Right lobe of liver (tissue), 4 donors: ENCODE results near the gene MPDZ.

Source experiments
- POLR2A ChIP-seq: fragments of 450-650 bp; IDR thresholded peaks from one replicate; pipeline ENCODE4 v1.6.1; 2017; ENCODE audit warnings: antibody characterized with exemption, mild to moderate bottlenecking
- TF ChIP-seq, protein P1 (sequence below), 4 donors: fragments of 200-600 bp in 3 of 4; fragments of 450-650 bp in 1 of 4; IDR thresholded peaks; one replicate each; pipeline versions ENCODE4 v1.5.1 to v1.8.0; 2016 to 2022; ENCODE audit warnings: antibody characterized with exemption in 4 of 4, mild to moderate bottlenecking in 2 of 4
- donor health status: DM: no; HTN: no; CAD: no.
- donor health status: DM: no; HTN: no; CAD: no.
- donor health status: DM: no; HTN: yes; CAD: no.

DNA sequence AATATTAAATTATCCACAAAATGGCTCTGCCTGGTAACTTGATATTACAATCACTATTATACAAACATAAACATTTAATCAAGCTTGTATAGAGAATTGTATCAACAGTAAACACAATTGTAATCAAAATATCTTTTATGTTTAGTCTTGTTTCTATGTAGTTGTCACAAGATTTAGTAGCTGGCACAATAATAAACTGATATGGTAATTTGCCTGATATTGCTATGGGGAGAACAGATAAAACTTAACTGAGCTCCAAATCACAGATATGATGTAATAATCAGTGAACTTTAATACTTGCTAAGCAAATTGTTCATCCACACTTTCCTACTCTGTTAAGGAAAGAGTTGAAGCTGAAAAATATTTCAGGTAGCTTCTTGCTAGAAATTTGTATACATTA is 189.8 kb downstream of the MPDZ start:
- TF ChIP-seq POLR2A = no peak
- TF ChIP-seq, protein P1, sequence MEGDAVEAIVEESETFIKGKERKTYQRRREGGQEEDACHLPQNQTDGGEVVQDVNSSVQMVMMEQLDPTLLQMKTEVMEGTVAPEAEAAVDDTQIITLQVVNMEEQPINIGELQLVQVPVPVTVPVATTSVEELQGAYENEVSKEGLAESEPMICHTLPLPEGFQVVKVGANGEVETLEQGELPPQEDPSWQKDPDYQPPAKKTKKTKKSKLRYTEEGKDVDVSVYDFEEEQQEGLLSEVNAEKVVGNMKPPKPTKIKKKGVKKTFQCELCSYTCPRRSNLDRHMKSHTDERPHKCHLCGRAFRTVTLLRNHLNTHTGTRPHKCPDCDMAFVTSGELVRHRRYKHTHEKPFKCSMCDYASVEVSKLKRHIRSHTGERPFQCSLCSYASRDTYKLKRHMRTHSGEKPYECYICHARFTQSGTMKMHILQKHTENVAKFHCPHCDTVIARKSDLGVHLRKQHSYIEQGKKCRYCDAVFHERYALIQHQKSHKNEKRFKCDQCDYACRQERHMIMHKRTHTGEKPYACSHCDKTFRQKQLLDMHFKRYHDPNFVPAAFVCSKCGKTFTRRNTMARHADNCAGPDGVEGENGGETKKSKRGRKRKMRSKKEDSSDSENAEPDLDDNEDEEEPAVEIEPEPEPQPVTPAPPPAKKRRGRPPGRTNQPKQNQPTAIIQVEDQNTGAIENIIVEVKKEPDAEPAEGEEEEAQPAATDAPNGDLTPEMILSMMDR (IDR thresholded peaks at IDR 0.05) = no peak
